Activated naive CD4-positive, alpha-beta T cell treated with anti-CD3 and anti-CD28 coated beads, Interleukin-2, amount 10 ng/mL, durations not matched to agents 7 days and 5 days (primary cell): ENCODE data around the gene MSANTD1.
A peak's percentile ranks its signal among the peaks of the same experiment; 100 is the strongest.

Source experiments
- CTCF ChIA-PET: fragments of 350-600 bp; sonication (Branson Sonifier 250); formaldehyde crosslinking; loops from one replicate; lab custom pipeline; 2021; ENCODE audit warnings: antibody characterized with exemption; lab: Charles Lee
- DNase-seq: peaks from one replicate; pipeline ENCODE4 v3.0.0-alpha.2; 2020
- H3K27ac Mint-ChIP-seq: one replicate; pipeline ENCODE4 v1.8.0; 2021; ENCODE audit warnings: mild to moderate bottlenecking, moderate library complexity, mixed read lengths
- H3K27me3 Mint-ChIP-seq: one replicate; pipeline ENCODE4 v1.8.0; 2021; ENCODE audit warnings: mild to moderate bottlenecking, mixed read lengths
- H3K36me3 Mint-ChIP-seq: one replicate; pipeline ENCODE4 v1.8.0; 2021; ENCODE audit warnings: mixed read lengths
- H3K4me1 Mint-ChIP-seq: one replicate; pipeline ENCODE4 v1.8.0; 2021; ENCODE audit warnings: mixed read lengths
- H3K4me3 Mint-ChIP-seq: one replicate; pipeline ENCODE4 v1.8.0; 2021; ENCODE audit warnings: mild to moderate bottlenecking, moderate library complexity, mixed read lengths
- H3K9me3 Mint-ChIP-seq: one replicate; pipeline ENCODE4 v1.8.0; 2021; ENCODE audit warnings: mixed read lengths

MSANTD1 gene

DNA sequence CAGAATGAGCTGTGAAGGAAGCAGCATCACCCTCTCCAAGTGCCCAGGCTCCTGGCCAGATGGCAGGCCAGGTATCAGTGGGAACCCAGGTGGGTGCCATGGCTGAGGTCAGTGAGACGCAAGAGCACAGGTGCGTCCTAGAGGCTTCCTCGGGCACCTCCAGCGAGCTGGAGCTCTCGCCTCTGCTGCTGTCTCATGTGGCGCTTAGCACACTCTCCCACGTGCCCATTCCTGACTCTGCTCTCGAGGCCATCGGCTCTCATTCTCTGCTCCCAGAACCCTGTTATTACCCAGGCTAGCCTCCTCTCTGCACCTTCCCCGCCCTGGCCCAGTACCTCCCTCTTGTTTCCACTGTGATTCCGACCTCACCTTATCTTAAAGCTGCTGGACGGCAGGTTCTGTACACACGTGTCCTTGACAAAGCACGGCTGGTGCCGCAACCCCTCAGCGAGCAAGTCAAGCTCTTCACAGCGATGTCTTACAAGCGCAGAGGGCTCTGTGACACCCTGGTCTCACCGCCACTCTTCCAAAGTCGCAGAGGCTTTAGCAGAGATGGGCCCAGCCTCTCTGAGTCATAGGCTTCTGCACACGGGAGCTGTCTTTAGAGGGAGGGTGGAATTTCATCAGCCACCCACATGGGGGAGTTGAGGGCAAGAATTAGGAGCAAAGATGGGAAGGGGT lies 15.4 kb upstream of the MSANTD1 start:
- Mint-ChIP-seq H3K4me1 (no peaks in the 10 kb centered on the region), H3K36me3 (peaks cover 43% of the 10 kb centered on the region), H3K27me3 (no peaks in the 10 kb centered on the region), H3K4me3 (no peak overlapping the region), H3K27ac (no peak overlapping the region), H3K9me3 (peaks cover 7% of the 10 kb centered on the region)
- DNase-seq, result no peak
- CTCF ChIA-PET, result interaction anchor here (1.2 kb wide), 1 partner anchor 9 kb away, joined by 3 read pairs; no protein-coding TSS in a partner anchor

DNA sequence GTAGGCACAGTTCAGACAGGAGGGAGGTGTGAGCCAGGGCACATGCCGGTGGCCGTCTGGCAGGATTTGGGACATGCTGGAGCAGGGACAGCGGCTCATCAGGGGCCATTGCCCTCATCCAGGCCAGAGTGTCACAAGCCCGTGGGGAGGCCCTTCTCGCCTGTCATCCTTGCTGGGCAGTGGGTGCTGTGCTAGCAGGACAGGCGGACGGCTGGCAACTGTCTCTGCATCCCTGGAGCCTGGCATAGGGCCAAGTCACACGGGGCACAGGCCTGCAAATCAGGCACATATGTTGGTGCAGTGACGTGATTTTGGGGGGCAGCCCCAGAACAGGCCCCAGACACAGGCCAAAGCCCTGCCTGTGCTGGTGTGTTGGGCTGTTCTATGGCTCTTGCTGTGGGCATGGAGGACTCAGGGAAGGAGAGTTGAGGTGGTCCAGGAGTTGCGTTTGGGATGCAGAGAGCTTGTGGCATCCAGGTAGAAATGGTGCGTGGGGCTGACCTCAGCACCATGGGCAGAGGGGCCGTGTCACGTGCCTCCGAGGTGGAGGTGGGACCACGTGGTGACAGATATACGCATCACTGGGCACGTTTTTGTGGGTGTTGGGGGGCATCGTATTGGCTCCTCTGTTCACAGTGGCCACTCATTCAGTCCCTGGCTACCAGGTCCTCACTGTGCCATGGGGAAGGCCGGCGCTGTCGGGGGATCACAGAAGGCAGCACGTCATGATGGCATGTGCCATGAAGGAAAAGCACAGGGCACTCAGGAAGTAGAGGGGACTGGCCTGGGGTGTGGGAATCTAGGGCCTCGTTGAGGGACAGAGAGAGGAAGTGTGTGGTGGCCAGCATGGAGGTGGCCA lies 14.6 kb upstream of the MSANTD1 start:
- Mint-ChIP-seq H3K27me3 (no peaks in the 10 kb centered on the region), H3K9me3 (peaks cover 1% of the 10 kb centered on the region), H3K4me3 (no peak overlapping the region), H3K36me3 (peaks cover 41% of the 10 kb centered on the region), H3K4me1 (no peaks in the 10 kb centered on the region), H3K27ac (peak overlapping the region; percentile 72)
- no peak for DNase-seq
- CTCF ChIA-PET, result interaction anchor here (1.2 kb wide), 1 partner anchor 8 kb away, joined by 3 read pairs; no protein-coding TSS in a partner anchor

DNA sequence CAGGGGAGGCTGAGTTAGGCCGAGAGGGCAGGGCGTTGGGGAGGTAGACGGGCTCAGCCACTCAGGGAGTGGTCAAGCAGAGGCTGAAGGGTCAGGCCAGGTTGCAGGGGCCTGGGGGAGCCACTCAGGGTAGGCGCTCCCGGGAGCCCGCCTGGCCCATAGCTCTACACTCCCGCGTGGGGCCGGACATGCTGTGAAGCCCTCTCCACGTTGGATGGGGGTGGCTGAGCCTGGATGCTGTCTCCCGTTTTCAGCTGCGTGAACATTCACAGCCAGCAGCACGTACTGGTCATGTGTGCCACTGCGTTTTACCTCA lies 14.0 kb upstream of the MSANTD1 start:
- Mint-ChIP-seq H3K9me3 (no peaks in the 10 kb centered on the region), H3K27ac (peak overlapping the region; percentile 72)

DNA sequence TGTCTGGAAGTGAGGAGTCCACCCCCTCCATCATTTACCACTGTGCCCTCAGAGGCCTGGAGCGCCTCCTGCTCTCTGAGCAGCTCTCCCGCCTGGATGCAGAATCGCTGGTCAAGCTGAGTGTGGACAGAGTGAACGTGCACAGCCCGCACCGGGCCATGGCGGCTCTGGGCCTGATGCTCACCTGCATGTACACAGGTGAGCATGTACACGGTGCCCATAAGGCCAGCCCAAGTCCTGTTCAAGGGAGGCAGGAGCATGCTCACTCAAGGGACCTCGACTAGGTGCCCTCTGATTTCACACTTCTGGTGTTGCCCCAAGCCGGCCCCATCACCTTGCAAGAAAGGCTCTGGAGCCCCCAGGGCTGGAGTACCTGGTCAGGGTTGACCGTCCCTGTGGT lies 13.4 kb upstream of the MSANTD1 start:
- CTCF ChIA-PET, result no interaction called here
- Mint-ChIP-seq H3K9me3 (no peaks in the 10 kb centered on the region), H3K27me3 (no peaks in the 10 kb centered on the region), H3K36me3 (peaks cover 33% of the 10 kb centered on the region), H3K27ac (no peak overlapping the region), H3K4me1 (no peaks in the 10 kb centered on the region), H3K4me3 (no peak overlapping the region)
- DNase-seq, result no peak

More for the DNA sequence above, 14.0 kb upstream of the MSANTD1 start:
- H3K4me1 Mint-ChIP-seq, result no peaks in the 10 kb centered on the region
- H3K36me3 Mint-ChIP-seq, result peaks cover 37% of the 10 kb centered on the region
- no peak for DNase-seq
- CTCF ChIA-PET, result no interaction called here
- no peaks in the 10 kb centered on the region for H3K27me3 Mint-ChIP-seq
- no peak overlapping the region for H3K4me3 Mint-ChIP-seq

DNA sequence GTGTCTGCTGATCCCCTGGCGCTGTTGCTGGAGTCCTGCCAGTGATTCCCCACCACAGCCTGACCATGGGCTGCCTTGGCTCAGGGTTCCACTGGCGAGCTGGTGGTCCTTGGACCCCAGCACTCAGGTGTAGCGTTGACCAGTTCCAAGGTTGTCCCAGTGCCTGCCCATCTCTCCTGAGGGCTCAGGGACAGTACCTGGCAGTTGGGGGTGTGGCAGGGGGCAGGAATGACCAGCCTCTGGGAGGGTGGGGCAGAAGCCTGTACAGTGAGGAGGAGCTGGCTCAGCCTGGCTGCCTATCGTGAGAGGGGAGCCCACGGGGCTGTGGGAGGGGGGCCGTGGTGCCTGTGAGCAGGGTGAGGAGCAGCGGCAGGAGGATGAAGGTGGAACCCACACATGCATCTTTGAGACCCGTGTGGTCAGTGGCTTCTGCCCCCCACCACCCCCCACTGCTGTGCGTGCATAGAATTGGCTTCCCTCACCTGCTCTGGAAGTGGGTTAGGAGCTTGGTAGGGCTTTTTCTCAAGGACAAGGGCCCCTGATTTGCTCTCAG lies 12.6 kb upstream of the MSANTD1 start:
- no peak overlapping the region for H3K4me3 Mint-ChIP-seq
- CTCF ChIA-PET, result no interaction called here
- H3K27ac Mint-ChIP-seq, result no peak overlapping the region
- DNase-seq, result no peak
- no peaks in the 10 kb centered on the region for H3K9me3 Mint-ChIP-seq
- peaks cover 33% of the 10 kb centered on the region for H3K36me3 Mint-ChIP-seq
- H3K4me1 Mint-ChIP-seq, result no peaks in the 10 kb centered on the region
- no peaks in the 10 kb centered on the region for H3K27me3 Mint-ChIP-seq

DNA sequence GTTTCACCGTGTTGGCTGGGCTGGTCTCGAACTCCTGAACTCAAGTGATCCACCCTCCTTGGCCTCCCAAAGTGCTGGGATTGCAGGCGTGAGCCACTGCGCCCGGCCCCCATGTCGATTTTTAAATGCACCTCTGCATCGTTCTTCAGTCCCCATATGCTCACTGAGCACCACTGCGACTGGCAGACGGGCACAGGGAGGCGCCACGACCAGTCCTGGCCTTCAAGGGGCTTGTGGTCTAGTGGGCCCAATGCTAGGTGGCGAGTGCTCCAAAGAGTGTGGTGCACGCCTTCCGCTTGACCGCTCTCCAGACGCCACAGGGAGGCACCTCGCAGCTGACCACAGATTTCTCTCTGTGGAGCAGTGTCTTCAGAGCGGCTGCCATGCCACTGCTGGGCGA lies 11.7 kb upstream of the MSANTD1 start:
- Mint-ChIP-seq H3K9me3 (no peaks in the 10 kb centered on the region), H3K27ac (no peak overlapping the region), H3K27me3 (no peaks in the 10 kb centered on the region), H3K4me3 (no peak overlapping the region), H3K36me3 (peaks cover 32% of the 10 kb centered on the region), H3K4me1 (peaks cover 4% of the 10 kb centered on the region)
- CTCF ChIA-PET, result no interaction called here
- no peak for DNase-seq

DNA sequence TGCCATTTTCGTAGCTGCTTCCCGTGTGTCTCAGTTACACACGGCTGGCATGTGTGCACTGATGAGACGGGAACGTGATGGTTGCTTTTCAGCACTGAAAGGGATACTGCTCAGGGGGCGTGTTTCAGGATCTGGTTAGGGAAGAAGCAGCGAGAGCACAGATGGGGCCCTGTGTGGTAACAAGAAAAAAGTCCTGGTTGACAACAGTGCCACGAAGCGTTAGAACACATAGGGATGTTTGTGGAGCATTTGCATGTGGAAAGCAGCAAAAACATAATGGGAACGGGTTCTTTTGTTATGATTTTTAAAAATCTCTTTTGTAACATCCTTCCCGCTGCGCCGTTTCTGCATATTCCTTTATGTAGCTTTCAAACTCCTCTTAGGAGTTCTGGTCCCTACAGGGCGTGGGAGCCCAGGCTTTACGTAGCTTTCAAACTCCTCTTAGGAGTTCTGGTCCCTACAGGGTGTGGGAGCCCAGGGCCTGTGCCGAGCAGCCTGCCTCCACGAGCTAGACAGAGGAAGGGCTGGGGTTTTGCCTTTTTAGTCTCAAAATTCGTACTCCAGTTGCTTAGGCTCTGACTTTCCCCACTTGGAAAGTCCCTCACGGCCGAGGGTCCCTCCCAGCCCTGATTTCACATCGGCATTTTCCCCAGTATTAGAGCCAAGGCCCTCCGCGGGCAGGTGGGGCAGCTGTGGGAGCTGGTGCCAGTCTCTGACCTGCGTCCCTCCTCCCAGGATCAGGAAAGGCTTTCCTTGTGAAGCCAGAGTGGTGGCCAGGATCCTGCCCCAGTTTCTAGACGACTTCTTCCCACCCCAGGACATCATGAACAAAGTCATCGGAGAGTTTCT lies 11.0 kb upstream of the MSANTD1 start:
- H3K27ac Mint-ChIP-seq, result no peak overlapping the region
- H3K27me3 Mint-ChIP-seq, result no peaks in the 10 kb centered on the region
- peaks cover 32% of the 10 kb centered on the region for H3K36me3 Mint-ChIP-seq
- H3K4me1 Mint-ChIP-seq, result peaks cover 11% of the 10 kb centered on the region
- no peaks in the 10 kb centered on the region for H3K9me3 Mint-ChIP-seq
- no peak for DNase-seq
- H3K4me3 Mint-ChIP-seq, result no peak overlapping the region
- CTCF ChIA-PET, result no interaction called here

DNA sequence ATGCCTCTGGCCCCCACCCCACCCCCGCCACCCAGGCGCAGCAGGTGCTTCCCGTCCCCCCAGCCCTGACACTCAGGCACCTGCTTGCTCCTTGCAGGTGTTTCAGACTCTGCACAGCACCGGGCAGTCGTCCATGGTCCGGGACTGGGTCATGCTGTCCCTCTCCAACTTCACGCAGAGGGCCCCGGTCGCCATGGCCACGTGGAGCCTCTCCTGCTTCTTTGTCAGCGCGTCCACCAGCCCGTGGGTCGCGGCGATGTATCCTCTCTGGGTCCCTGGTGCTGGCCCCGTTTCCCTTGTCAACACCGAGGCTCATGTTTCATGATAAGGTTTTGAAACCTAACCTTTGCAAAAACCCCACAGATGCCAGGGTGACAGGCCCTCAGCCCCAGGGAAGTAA lies 10.2 kb upstream of the MSANTD1 start:
- H3K27me3 Mint-ChIP-seq, result no peaks in the 10 kb centered on the region
- H3K9me3 Mint-ChIP-seq, result no peaks in the 10 kb centered on the region
- H3K36me3 Mint-ChIP-seq, result peaks cover 32% of the 10 kb centered on the region
- no peak overlapping the region for H3K4me3 Mint-ChIP-seq
- peaks cover 18% of the 10 kb centered on the region for H3K4me1 Mint-ChIP-seq
- CTCF ChIA-PET, result no interaction called here
- H3K27ac Mint-ChIP-seq, result no peak overlapping the region
- no peak for DNase-seq

DNA sequence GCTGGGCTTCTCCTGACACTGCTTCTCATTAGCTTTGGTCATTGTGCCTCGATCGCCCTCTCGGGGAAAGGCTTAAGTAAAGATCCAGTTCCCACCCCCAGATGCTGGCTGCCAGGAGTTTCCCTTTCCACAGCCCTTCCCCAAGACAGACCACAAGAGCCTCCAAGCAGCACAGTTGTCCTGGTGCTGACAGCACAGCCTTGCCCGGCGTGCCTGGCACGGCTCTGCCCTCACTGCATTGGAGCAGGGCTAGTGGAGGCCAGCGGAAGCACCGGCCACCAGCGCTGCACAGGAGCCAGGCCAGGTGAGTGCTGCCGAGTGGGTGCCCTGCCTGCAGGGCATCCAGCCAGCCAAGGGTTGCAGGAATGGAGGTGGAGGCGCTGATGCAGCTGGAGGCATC lies 9.7 kb upstream of the MSANTD1 start:
- Mint-ChIP-seq H3K36me3 (peaks cover 30% of the 10 kb centered on the region), H3K27me3 (no peaks in the 10 kb centered on the region)

DNA sequence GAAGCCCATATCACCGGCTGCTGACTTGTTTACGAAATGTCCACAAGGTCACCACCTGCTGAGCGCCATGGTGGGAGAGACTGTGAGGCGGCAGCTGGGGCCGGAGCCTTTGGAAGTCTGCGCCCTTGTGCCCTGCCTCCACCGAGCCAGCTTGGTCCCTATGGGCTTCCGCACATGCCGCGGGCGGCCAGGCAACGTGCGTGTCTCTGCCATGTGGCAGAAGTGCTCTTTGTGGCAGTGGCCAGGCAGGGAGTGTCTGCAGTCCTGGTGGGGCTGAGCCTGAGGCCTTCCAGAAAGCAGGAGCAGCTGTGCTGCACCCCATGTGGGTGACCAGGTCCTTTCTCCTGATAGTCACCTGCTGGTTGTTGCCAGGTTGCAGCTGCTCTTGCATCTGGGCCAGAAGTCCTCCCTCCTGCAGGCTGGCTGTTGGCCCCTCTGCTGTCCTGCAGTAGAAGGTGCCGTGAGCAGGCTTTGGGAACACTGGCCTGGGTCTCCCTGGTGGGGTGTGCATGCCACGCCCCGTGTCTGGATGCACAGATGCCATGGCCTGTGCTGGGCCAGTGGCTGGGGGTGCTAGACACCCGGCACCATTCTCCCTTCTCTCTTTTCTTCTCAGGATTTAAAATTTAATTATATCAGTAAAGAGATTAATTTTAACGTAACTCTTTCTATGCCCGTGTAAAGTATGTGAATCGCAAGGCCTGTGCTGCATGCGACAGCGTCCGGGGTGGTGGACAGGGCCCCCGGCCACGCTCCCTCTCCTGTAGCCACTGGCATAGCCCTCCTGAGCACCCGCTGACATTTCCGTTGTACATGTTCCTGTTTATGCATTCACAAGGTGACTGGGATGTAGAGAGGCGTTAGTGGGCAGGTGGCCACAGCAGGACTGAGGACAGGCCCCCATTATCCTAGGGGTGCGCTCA lies 8.7 kb upstream of the MSANTD1 start:
- peak overlapping the region; percentile 45 for H3K27ac Mint-ChIP-seq
- peaks cover 21% of the 10 kb centered on the region for H3K4me1 Mint-ChIP-seq
- peaks cover 25% of the 10 kb centered on the region for H3K36me3 Mint-ChIP-seq
- H3K27me3 Mint-ChIP-seq, result no peaks in the 10 kb centered on the region
- no peaks in the 10 kb centered on the region for H3K9me3 Mint-ChIP-seq
- H3K4me3 Mint-ChIP-seq, result no peak overlapping the region
- CTCF ChIA-PET, result no interaction called here
- DNase-seq, result no peak

More for the DNA sequence above, 9.7 kb upstream of the MSANTD1 start:
- Mint-ChIP-seq H3K27ac (no peak overlapping the region), H3K9me3 (no peaks in the 10 kb centered on the region), H3K4me1 (peaks cover 21% of the 10 kb centered on the region), H3K4me3 (no peak overlapping the region)
- no peak for DNase-seq
- CTCF ChIA-PET, result no interaction called here

DNA sequence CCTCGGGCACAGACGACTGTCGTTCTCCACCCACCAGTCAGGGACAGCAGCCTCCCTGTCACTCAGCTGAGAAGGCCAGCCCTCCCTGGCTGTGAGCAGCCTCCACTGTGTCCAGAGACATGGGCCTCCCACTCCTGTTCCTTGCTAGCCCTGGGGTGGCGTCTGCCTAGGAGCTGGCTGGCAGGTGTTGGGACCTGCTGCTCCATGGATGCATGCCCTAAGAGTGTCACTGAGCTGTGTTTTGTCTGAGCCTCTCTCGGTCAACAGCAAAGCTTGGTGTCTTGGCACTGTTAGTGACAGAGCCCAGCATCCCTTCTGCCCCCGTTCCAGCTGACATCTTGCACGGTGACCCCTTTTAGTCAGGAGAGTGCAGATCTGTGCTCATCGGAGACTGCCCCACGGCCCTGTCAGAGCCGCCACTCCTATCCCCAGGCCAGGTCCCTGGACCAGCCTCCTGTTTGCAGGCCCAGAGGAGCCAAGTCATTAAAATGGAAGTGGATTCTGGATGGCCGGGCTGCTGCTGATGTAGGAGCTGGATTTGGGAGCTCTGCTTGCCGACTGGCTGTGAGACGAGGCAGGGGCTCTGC lies 7.9 kb upstream of the MSANTD1 start:
- H3K27me3 Mint-ChIP-seq, result no peaks in the 10 kb centered on the region
- H3K9me3 Mint-ChIP-seq, result no peaks in the 10 kb centered on the region
- H3K27ac Mint-ChIP-seq, result peak overlapping the region; percentile 58
- no peak overlapping the region for H3K4me3 Mint-ChIP-seq
- H3K4me1 Mint-ChIP-seq, result peaks cover 21% of the 10 kb centered on the region
- H3K36me3 Mint-ChIP-seq, result peaks cover 25% of the 10 kb centered on the region
- DNase-seq, result no peak
- CTCF ChIA-PET, result no interaction called here

DNA sequence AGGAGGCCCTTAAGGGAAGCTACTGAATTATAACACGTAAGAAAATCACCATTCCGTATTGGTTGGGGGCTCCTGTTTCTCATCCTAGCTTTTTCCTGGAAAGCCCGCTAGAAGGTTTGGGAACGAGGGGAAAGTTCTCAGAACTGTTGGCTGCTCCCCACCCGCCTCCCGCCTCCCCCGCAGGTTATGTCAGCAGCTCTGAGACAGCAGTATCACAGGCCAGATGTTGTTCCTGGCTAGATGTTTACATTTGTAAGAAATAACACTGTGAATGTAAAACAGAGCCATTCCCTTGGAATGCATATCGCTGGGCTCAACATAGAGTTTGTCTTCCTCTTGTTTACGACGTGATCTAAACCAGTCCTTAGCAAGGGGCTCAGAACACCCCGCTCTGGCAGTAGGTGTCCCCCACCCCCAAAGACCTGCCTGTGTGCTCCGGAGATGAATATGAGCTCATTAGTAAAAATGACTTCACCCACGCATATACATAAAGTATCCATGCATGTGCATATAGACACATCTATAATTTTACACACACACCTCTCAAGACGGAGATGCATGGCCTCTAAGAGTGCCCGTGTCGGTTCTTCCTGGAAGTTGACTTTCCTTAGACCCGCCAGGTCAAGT lies 6.9 kb upstream of the MSANTD1 start:
- Mint-ChIP-seq H3K4me3 (no peak overlapping the region), H3K9me3 (no peaks in the 10 kb centered on the region), H3K4me1 (peaks cover 21% of the 10 kb centered on the region), H3K27me3 (no peaks in the 10 kb centered on the region), H3K36me3 (peaks cover 25% of the 10 kb centered on the region), H3K27ac (peak overlapping the region; percentile 21)
- CTCF ChIA-PET, result interaction anchor here (0.9 to 1.2 kb wide), 2 partner anchors 9 to 105 kb away, joined by 3 read pairs; no protein-coding TSS in a partner anchor
- no peak for DNase-seq
